ENCODE results near the gene GCLM.

GRCh38 chr1:93937997-93938396 is 28.8 kb upstream of the GCLM start:
- no peak for TF ChIP-seq CTCF (IDR thresholded peaks at IDR 0.05)
- no peak for TF ChIP-seq POLR2A (IDR thresholded peaks at IDR 0.05)

Data from sigmoid colon (tissue), 3 donors.